GM21367 (cell line): Measurements from ENCODE around the gene IRF3.

ENCODE experiments used
- ATAC-seq: cut with Tn5 transposase; IDR thresholded peaks from one replicate; pipeline ENCODE4 v1.9.1; 2021; ENCODE audit not compliant: unreplicated experiment

IRF3 gene

GRCh38 chr19:49687566-49688316 is 22.1 kb upstream of the IRF3 start:
- no peak for ATAC-seq

GRCh38 chr19:49687150-49687549 is 21.5 kb upstream of the IRF3 start:
- no peak for ATAC-seq

GRCh38 chr19:49686503-49687088 is 20.9 kb upstream of the IRF3 start:
- ATAC-seq: no peak

DNA sequence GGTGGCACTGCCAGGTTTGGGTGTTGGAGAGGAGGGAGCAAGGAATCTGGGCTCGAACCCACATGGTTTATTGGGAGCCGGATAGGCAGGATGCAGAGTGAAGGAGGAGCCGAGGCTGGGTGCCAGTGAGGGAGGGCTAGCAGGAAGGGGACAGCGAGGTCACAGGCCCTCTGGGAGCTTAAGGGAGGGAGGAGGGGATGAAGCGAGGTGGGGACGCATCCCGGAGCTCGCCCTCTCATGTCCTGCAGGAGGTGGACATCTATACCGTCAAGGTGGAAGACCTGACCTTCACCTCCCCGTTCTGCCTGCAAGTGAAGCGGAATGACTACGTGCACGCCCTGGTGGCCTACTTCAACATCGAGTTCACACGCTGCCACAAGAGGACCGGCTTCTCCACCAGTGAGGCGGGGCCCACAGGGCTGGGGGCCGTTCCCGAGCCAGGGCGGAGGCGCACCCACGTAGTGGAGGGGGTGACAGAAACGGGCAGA is 20.2 kb upstream of the IRF3 start:
- ATAC-seq: no peak

DNA sequence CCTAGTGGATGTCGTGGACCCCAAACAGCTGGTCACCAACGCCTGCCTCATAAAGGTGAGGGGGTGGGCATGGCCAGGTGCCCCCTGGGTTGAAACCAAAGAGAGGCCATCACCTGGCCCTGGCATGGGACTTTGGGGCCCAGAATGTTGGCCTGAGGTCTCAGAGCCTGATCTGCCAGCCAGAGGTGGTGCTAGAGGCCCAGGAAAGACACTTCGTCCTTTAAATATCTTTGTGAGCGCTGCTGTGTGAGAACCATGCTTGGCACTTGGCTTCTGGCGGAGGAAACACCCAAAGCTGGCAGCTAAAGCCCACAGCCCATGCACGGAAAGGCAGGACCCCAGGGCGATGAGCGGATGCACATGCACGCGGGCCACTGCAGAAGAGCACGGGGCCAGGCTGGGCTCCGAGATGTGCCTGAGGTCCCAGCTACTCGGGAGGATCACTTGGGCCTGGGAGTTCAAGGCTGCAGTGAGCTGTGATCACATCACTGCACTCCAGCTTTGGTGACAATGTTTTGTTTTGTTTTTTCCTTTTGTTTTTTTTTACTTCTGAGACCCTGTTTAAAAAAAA is 19.4 kb upstream of the IRF3 start:
- no peak for ATAC-seq

- ATAC-seq: no peak
Measured at GRCh38 chr19:49684251-49684982, 18.8 kb upstream of the IRF3 start.

DNA sequence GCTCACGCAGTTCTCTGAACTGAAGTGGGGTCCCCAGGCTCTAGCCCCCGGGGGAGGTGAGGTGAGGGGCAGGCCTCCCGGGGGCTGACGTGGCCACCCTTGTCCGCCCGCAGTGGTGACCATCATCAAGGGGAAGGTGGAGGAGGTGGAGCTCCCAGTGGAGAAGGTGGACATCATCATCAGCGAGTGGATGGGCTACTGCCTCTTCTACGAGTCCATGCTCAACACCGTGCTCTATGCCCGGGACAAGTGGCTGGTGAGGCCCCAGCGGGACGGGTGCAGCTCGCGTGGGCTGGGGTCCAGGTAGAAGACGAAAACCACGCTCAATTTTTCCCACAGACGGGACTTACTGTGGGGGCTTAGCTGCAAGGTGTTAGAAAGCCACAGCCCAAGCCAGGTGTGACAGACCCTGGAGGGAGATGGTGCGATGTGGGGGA is 18.2 kb upstream of the IRF3 start:
- ATAC-seq: no peak

- ATAC-seq: no peak
Measured at GRCh38 chr19:49682274-49682673, 16.6 kb upstream of the IRF3 start.

- no peak for ATAC-seq
Measured at GRCh38 chr19:49681830-49682229, 16.2 kb upstream of the IRF3 start.

DNA sequence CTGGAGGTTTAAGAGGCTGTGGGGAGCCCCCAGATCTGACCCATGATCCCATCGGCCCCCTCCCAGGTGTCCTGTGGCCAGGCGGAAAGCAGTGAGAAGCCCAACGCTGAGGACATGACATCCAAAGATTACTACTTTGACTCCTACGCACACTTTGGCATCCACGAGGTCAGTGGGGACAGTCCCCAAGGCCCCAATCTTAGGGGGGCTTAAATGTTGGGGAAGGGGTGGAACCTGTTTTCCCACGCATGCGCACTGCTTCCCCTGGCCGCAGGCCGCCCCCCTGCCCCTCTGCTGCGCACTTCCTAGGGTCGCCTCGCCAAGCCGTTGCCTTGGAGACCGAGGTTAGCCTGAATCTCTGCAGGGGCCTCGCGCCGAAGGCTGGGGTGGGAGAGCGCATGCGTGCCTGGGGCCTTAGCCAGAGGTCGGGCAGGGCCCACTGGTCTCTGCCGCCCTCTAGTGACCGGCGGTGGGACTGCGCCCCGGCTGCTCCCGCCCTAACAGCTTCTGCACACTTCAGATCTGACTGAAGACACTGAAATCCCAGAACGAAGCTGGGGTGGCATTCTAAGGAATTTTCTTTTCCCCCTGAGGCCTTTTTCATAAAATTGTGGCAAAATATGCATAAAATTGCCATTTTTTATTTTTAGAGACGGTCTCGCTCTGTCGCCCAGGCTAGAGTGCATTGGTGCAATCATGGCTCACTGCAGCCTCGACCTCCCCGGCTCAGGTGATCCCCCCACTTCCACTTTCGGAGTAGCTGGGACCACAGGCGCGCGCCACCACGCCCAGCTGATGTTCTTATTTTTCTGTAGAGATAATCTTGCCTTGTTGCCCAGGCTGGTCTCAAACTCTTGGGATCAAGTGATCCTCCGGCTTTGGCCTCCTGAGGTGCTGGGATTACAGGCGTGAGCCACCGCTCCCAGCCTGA is 15.0 kb upstream of the IRF3 start:
- ATAC-seq: no peak

DNA sequence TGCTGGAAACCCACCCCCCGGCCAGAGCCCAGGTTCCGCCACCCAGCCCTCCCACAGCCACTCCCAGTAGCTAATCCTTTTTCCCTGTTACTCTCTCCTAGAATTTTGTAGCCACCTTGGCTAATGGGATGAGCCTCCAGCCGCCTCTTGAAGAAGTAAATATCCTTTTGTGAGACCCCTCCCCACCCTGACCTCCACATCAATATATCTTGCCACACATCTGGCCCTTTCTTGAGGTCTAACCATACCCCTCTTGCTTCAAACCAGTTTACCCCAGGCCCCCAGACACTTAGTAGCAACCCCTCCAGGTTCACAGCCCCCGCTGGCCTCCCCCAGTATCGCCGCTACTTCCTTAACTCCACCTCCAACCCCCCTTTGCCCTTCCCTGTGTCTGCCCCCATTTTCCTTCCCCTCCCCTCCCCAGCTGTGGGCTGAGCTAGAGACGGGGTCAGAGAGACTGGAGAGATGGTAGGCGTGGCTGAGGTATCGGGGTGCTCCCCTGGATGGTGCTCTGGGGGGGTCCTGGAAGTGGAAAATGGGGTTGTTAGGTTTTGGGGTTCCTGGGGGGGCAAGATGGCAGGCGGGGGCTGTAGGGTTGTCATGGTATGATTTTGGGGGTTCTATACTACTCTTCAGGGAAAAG is 14.2 kb upstream of the IRF3 start:
- ATAC-seq: no peak

- ATAC-seq: no peak
Measured at GRCh38 chr19:49678985-49679770, 13.5 kb upstream of the IRF3 start.

- ATAC-seq: no peak
Measured at GRCh38 chr19:49677901-49678674, 12.4 kb upstream of the IRF3 start.

- ATAC-seq: no peak
Measured at GRCh38 chr19:49677231-49677900, 11.7 kb upstream of the IRF3 start, which contains the start of gene PRMT1. Gene PRMT1, plus strand, starts transcription at chr19:49677271. Its CDS starts 10 bp downstream, at chr19:49677281.

DNA sequence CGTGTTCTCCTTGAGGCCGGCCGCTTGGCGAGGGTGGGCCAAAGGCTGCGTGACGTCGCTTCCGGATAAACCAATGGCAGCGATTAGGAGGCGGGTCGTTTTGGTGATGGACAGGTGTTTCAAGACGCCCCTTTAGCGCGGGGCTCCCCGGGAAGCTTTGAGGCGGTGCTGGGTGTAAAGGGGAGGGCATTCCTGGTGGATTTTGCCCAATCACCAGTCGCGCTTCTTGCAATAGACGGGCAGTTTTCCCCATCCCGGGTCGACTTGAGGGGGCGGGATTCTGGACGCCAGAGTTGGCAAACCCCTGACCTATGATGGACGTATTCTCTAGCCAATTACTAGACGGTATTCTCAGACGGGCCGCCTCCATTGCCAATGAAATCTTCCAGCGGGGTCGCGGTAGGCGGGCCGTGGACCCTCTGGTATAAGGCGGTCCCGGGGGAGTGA is 11.2 kb upstream of the IRF3 start:
- peak; percentile 57 for ATAC-seq

GRCh38 chr19:49676136-49676783 is 10.6 kb upstream of the IRF3 start:
- ATAC-seq: no peak
